A673 (cell line): Measurements from ENCODE around the gene STK33. TPM values are rescaled to one million over a fixed set of nuclear protein-coding genes. Genes with fewer than 3 reads are reported as not detected.

Experiments
- BruUV-seq: library from RNA; stranded (reverse); fragments of 400-500 nt; replicated peaks from 2 replicates; lab custom pipeline; 2021; lab: Mats Ljungman, UMichigan
- CTCF ChIA-PET: fragments of 300-600 bp; sonication (Branson Sonifier 250); formaldehyde crosslinking; loops from one replicate; lab custom pipeline; 2022; ENCODE audit warnings: antibody characterized with exemption; lab: Charles Lee
- POLR2A ChIA-PET: fragments of 300-600 bp; sonication (Branson Sonifier 250); formaldehyde crosslinking; loops from one replicate; lab custom pipeline; 2022; ENCODE audit warnings: antibody characterized with exemption; ENCODE audit not compliant: low non-redundant PET; lab: Charles Lee
- DNase-seq: peaks from one replicate; pipeline ENCODE4 v3.0.0-alpha.2; 2015; ENCODE audit warnings: low spot score
- H3K27ac ChIP-seq: fragments of 200-600 bp; sonication (generic); 2 replicates; pipeline ENCODE4 v1.5.1; 2016; ENCODE audit warnings: mixed run types, low read depth, mild to moderate bottlenecking, mixed read lengths, antibody characterized with exemption, low read length; ENCODE audit not compliant: poor library complexity, severe bottlenecking
- H3K27me3 ChIP-seq: fragments of 200-600 bp; sonication (generic); replicated peaks from 2 replicates; pipeline ENCODE4 v1.6.1; 2017; ENCODE audit warnings: mixed run types, low read depth, mild to moderate bottlenecking, mixed read lengths, antibody characterized with exemption, low read length; ENCODE audit not compliant: insufficient read depth, poor library complexity
- H3K36me3 ChIP-seq: fragments of 200-600 bp; sonication (generic); 2 replicates; pipeline ENCODE4 v1.6.1; 2016; ENCODE audit warnings: mixed run types, mild to moderate bottlenecking, mixed read lengths, antibody characterized with exemption, low read length; ENCODE audit not compliant: insufficient read depth, poor library complexity, severe bottlenecking
- H3K4me1 ChIP-seq: fragments of 200-600 bp; sonication (generic); 2 replicates; pipeline ENCODE4 v1.6.1; 2017; ENCODE audit warnings: mixed run types, mild to moderate bottlenecking, mixed read lengths, antibody characterized with exemption, low read length; ENCODE audit not compliant: insufficient read depth, poor library complexity, severe bottlenecking
- H3K4me3 ChIP-seq: fragments of 200-600 bp; sonication (generic); 2 replicates; pipeline ENCODE4 v1.5.1; 2016; ENCODE audit warnings: low read depth, mixed run types, mild to moderate bottlenecking, mixed read lengths, low read length; ENCODE audit not compliant: poor library complexity, severe bottlenecking
- H3K9me3 ChIP-seq: fragments of 200-600 bp; sonication (generic); 2 replicates; pipeline ENCODE4 v1.6.1; 2016; ENCODE audit warnings: mixed run types, low read depth, mild to moderate bottlenecking, mixed read lengths, antibody characterized with exemption, low read length; ENCODE audit not compliant: poor library complexity, severe bottlenecking
- CTCF ChIP-seq: fragments of 300-800, 200-600 bp; sonication (generic); conservative IDR thresholded peaks from 2 replicates; pipeline ENCODE4 v1.5.1; 2017; ENCODE audit warnings: low read depth, mild to moderate bottlenecking, antibody characterized with exemption, low read length, moderate library complexity, mixed read lengths
- EZH2 ChIP-seq: fragments of 200-600 bp; sonication (generic); IDR thresholded peaks from 2 replicates; pipeline ENCODE4 v1.6.1; 2017; ENCODE audit warnings: borderline replicate concordance, low read depth, mild to moderate bottlenecking, mixed read lengths, antibody characterized with exemption, low read length; ENCODE audit not compliant: poor library complexity, severe bottlenecking
- intact Hi-C: fragments of 100-400 bp; cut with micrococcal nuclease; formaldehyde crosslinking; loops from one replicate; pipeline ENCODE4 v1.10.0; 2022; ENCODE audit not compliant: unreplicated experiment
- total RNA-seq: library from RNA; stranded (reverse); gene quantifications from 2 replicates; pipeline ENCODE4 v1.2.3, GENCODE V29; 2021

STK33 gene
- total RNA-seq, 1 experiment from 2014 or later = not detected

DNA sequence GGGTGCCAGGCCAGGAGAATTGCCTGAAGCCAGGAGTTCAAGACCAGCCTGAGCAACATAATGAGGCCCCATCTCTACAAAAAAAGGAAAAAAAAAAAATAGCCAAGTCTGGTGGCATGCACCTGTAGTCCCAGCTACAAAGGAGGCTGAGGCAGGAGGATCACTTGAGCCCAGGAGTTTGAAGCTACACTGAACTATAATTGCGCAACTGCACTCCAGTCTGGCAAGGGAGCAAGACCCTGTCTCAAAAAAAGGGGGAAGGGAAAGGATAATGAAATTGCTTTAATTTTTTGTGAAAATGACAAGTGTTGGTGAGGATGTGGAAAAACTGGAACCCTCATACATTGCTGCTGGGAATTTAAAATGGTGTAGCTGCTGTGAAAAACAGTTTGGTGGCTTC lies 19.2 kb downstream of the STK33 start:
- BruUV-seq = no TSS peak
- no peak for DNase-seq

GRCh38 chr11:8573777-8574176 lies 20.3 kb downstream of the STK33 start:
- ChIA-PET CTCF (no interaction called here), POLR2A (no interaction called here)
- TF ChIP-seq CTCF = no peak
- TF ChIP-seq EZH2 = no peak

More for the DNA sequence above, 19.2 kb downstream of the STK33 start:
- ChIA-PET CTCF (no interaction called here), POLR2A (no interaction called here)
- H3K27ac ChIP-seq = no peak overlapping the region
- H3K9me3 ChIP-seq = no peaks in the 10 kb centered on the region
- no peak overlapping the region for H3K4me3 ChIP-seq
- no peaks in the 10 kb centered on the region for H3K4me1 ChIP-seq
- no peak for TF ChIP-seq CTCF
- no peak for TF ChIP-seq EZH2
- intact Hi-C loops = loop anchor here (10.0 kb wide), 1 partner anchor 240 kb away; a partner anchor contains a TSS
- H3K36me3 ChIP-seq = no peaks in the 10 kb centered on the region
- peaks cover 13% of the 10 kb centered on the region for H3K27me3 ChIP-seq

GRCh38 chr11:8567602-8568198 lies 26.3 kb downstream of the STK33 start:
- Histone ChIP-seq H3K27me3 (peaks cover 57% of the 10 kb centered on the region), H3K4me3 (no peak overlapping the region), H3K4me1 (no peaks in the 10 kb centered on the region), H3K9me3 (no peaks in the 10 kb centered on the region), H3K27ac (no peak overlapping the region), H3K36me3 (no peaks in the 10 kb centered on the region)
- intact Hi-C loops = loop anchor here (5.0 kb wide), 2 partner anchors 185 to 240 kb away; no protein-coding TSS in a partner anchor
- ChIA-PET CTCF (interaction anchor here (1.1 to 1.4 kb wide), 2 partner anchors 320 to 392 kb away, joined by 3 read pairs; no protein-coding TSS in a partner anchor), POLR2A (no interaction called here)
- no peak for DNase-seq
- TF ChIP-seq EZH2 (no peak), CTCF (no peak)
- no TSS peak for BruUV-seq

More at GRCh38 chr11:8573777-8574176, 20.3 kb downstream of the STK33 start:
- peaks cover 13% of the 10 kb centered on the region for H3K27me3 ChIP-seq
- no peak overlapping the region for H3K27ac ChIP-seq
- no TSS peak for BruUV-seq
- no peak for DNase-seq
- no peaks in the 10 kb centered on the region for H3K4me1 ChIP-seq
- no peaks in the 10 kb centered on the region for H3K36me3 ChIP-seq
- intact Hi-C loops = loop anchor here (10.0 kb wide), 1 partner anchor 241 kb away; a partner anchor contains a TSS
- no peaks in the 10 kb centered on the region for H3K9me3 ChIP-seq
- no peak overlapping the region for H3K4me3 ChIP-seq
